K562 (cell line): ENCODE results near the gene TAF1A. TPM values are rescaled to one million over a fixed set of nuclear protein-coding genes. Genes with fewer than 3 reads are reported as not detected.

Experiments
- EHMT2 ChIP-seq: fragments of 450-650 bp; IDR thresholded peaks from 2 replicates; pipeline ENCODE4 v1.6.1; 2018; ENCODE audit warnings: antibody characterized with exemption
- ERF ChIP-seq: fragments of 450-650 bp; formaldehyde crosslinking; IDR thresholded peaks from 2 replicates; pipeline ENCODE4 v1.4.0; 2020; ENCODE audit warnings: mild to moderate bottlenecking, mixed read lengths
- FOXK1 ChIP-seq: sonication (generic); formaldehyde crosslinking; IDR thresholded peaks from 2 replicates; pipeline ENCODE4 v1.8.0; 2022; ENCODE audit warnings: missing genetic modification reagents, mild to moderate bottlenecking, borderline replicate concordance
- KLF16 ChIP-seq: IDR thresholded peaks from 2 replicates; pipeline ENCODE4 v1.6.1; 2016; ENCODE audit warnings: antibody characterized with exemption
- NKRF ChIP-seq: fragments of 450-650 bp; IDR thresholded peaks from 2 replicates; pipeline ENCODE4 v1.6.1; 2016; ENCODE audit warnings: borderline replicate concordance
- SMARCA4 ChIP-seq: fragments of 450-650 bp; IDR thresholded peaks from 2 replicates; pipeline ENCODE4 v1.6.1; 2016
- STAG1 ChIP-seq: sonication (generic); formaldehyde crosslinking; IDR thresholded peaks from 2 replicates; pipeline ENCODE4 v1.5.0; 2020; ENCODE audit warnings: missing genetic modification reagents, borderline replicate concordance
- STAT6 ChIP-seq: sonication (generic); formaldehyde crosslinking; IDR thresholded peaks from 2 replicates; pipeline ENCODE4 v1.8.1; 2023; ENCODE audit warnings: mild to moderate bottlenecking, missing genetic modification reagents
- THRAP3 ChIP-seq: fragments of 450-650 bp; IDR thresholded peaks from 2 replicates; pipeline ENCODE4 v1.6.1; 2016; ENCODE audit warnings: mild to moderate bottlenecking, inconsistent platforms, borderline replicate concordance
- polyA plus RNA-seq, 8 experiments: library from polyadenylated mRNA; depleted of rRNA in 4 of 8; stranded (reverse) in 5 of 8; unstranded in 3 of 8; fragments of >200 nt; fragmentation: Nextera tagmentation in 2 of 8; fragmentation: Illumina TruSeq in 1 of 8; extraction: Ambion mirVana in 2 of 8; extraction: Trizol in 1 of 8; gene quantifications; 2 replicates each; pipeline versions ENCODE4 v1.2.1 to v1.2.3, GENCODE V29; 2011 to 2014; ENCODE audit warnings: inconsistent platforms in 1 of 8, missing spikeins in 1 of 8
- total RNA-seq, 7 experiments: library from RNA; depleted of rRNA in 6 of 7; stranded (reverse); fragments of >200 nt in 6 of 7; fragmentation: Illumina TruSeq in 2 of 7; extraction: Trizol in 2 of 7; gene quantifications; 2 replicates each; pipeline versions ENCODE4 v1.2.1 to v1.2.3, GENCODE V29; 2011 to 2021; ENCODE audit warnings: low replicate concordance in 1 of 7
- TF ChIP-seq, protein P1 (sequence below): conservative IDR thresholded peaks from 2 replicates; pipeline ENCODE4 v1.6.1; 2011; ENCODE audit warnings: low read depth, mild to moderate bottlenecking, low read length; ENCODE audit not compliant: control insufficient read depth
- TF ChIP-seq, protein P2 (sequence below), 2 experiments: fragments of 250-450 bp in 1 of 2; fragments of 450-650 bp in 1 of 2; sonication (Bioruptor Pico) in 1 of 2; IDR thresholded peaks; 2 replicates each; pipeline versions ENCODE4 v1.6.1 to v1.8.0; 2016 to 2021; ENCODE audit warnings: mild to moderate bottlenecking in 2 of 2, moderate library complexity in 2 of 2, missing compliant biosample characterization in 1 of 2, missing genetic modification characterization in 1 of 2
- TF ChIP-seq, protein P3 (sequence below): fragments of 450-650 bp; IDR thresholded peaks from 2 replicates; pipeline ENCODE4 v1.6.1; 2017; ENCODE audit warnings: antibody characterized with exemption
- TF ChIP-seq, protein P4 (sequence below): IDR thresholded peaks from 3 replicates; pipeline ENCODE4 v1.6.1; 2011; ENCODE audit warnings: borderline replicate concordance, mild to moderate bottlenecking; ENCODE audit not compliant: insufficient read length, insufficient read depth

Gene TAF1A
- total and polyA plus RNA-seq, 9 of the 15 experiments (the other 6 are each of a cell fraction or from before 2014, with no cell fraction given): 17.8 to 36.8 (median 25.3) TPM

GRCh38 chr1:222618001-222618879 is 28.5 kb upstream of the TAF1A start, which contains the start of gene MIA3 (continued):
- TF ChIP-seq, protein P1, sequence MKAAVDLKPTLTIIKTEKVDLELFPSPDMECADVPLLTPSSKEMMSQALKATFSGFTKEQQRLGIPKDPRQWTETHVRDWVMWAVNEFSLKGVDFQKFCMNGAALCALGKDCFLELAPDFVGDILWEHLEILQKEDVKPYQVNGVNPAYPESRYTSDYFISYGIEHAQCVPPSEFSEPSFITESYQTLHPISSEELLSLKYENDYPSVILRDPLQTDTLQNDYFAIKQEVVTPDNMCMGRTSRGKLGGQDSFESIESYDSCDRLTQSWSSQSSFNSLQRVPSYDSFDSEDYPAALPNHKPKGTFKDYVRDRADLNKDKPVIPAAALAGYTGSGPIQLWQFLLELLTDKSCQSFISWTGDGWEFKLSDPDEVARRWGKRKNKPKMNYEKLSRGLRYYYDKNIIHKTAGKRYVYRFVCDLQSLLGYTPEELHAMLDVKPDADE: no peak; the same call in 1 of the 2 replicates
- TF ChIP-seq SMARCA4 (no peak), STAT6 (no peak), STAG1 (CRISPR knock-in tag) (0 out of 2 replicates have a peak, but pooled peaks have one; percentile 6), FOXK1 (CRISPR knock-in tag) (0 out of 2 replicates have a peak, but pooled peaks have one; percentile 33), THRAP3 (no peak), KLF16 (no peak), ERF (CRISPR knock-in tag) (no peak), EHMT2 (no peak), NKRF (no peak)
- TF ChIP-seq, protein P2, sequence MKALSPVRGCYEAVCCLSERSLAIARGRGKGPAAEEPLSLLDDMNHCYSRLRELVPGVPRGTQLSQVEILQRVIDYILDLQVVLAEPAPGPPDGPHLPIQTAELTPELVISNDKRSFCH (CRISPR knock-in tag; IDR thresholded peaks at IDR 0.05): no peak
- TF ChIP-seq, protein P2 (tag; IDR thresholded peaks at IDR 0.05): 0 out of 2 replicates have a peak, but pooled peaks have one; percentile 41
- TF ChIP-seq, protein P3, sequence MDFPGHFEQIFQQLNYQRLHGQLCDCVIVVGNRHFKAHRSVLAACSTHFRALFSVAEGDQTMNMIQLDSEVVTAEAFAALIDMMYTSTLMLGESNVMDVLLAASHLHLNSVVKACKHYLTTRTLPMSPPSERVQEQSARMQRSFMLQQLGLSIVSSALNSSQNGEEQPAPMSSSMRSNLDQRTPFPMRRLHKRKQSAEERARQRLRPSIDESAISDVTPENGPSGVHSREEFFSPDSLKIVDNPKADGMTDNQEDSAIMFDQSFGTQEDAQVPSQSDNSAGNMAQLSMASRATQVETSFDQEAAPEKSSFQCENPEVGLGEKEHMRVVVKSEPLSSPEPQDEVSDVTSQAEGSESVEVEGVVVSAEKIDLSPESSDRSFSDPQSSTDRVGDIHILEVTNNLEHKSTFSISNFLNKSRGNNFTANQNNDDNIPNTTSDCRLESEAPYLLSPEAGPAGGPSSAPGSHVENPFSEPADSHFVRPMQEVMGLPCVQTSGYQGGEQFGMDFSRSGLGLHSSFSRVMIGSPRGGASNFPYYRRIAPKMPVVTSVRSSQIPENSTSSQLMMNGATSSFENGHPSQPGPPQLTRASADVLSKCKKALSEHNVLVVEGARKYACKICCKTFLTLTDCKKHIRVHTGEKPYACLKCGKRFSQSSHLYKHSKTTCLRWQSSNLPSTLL: no peak
- TF ChIP-seq, protein P4, sequence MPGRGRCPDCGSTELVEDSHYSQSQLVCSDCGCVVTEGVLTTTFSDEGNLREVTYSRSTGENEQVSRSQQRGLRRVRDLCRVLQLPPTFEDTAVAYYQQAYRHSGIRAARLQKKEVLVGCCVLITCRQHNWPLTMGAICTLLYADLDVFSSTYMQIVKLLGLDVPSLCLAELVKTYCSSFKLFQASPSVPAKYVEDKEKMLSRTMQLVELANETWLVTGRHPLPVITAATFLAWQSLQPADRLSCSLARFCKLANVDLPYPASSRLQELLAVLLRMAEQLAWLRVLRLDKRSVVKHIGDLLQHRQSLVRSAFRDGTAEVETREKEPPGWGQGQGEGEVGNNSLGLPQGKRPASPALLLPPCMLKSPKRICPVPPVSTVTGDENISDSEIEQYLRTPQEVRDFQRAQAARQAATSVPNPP: no peak
